HG02970 (cell line): ENCODE results near the gene GCN1.

Experiments used
- ATAC-seq: cut with Tn5 transposase; IDR thresholded peaks from one replicate; pipeline ENCODE4 v1.9.1; 2021; ENCODE audit warnings: mild to moderate bottlenecking, moderate library complexity, moderate number of reproducible peaks; ENCODE audit not compliant: unreplicated experiment, low FRiP score

The GCN1 gene

GRCh38 chr12:120230326-120230973, 35.9 kb upstream of the GCN1 start:
- ATAC-seq, result no peak

DNA sequence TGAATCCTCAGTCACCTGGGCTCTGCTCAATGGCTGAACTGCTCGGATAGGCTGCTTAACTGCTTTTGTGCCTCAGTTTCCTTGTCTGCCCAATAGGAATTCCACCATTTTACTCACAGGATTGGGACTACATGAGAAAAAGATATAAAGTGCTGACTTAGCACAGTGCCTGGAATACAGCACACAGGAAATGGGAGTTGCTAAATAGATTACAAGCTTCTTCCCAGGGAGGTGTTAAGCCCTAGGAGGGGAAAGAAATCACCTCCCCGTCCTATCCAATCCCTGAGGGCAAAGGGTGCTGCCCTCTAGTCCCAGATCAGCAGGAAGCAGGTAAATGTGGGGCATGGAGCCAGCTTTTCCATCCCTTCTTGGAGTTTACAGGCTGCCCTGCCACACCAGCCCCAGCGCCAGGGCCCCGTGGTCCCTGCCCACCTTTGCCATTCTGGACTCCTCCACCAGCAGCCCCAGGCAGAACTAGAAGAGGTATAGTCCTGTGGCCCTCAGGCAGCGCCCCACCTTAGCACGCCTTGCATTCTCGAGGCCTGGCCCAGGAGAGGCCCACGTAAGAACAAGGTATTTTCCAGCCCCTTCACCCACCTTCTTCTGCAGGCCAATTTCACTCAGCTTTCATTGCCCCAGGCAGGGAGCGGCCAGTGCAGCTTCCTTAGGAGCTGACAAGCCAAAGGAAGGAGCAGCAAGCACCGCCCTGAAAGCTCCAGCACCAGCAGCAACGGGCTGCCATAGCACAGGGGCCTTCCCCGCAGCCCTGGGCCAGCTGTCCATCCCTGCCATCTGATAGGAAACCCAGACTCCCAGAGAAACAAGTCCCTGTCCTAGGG, 35.2 kb upstream of the GCN1 start:
- no peak for ATAC-seq

- ATAC-seq, result no peak
Measured at GRCh38 chr12:120229071-120229486, 34.6 kb upstream of the GCN1 start.

DNA sequence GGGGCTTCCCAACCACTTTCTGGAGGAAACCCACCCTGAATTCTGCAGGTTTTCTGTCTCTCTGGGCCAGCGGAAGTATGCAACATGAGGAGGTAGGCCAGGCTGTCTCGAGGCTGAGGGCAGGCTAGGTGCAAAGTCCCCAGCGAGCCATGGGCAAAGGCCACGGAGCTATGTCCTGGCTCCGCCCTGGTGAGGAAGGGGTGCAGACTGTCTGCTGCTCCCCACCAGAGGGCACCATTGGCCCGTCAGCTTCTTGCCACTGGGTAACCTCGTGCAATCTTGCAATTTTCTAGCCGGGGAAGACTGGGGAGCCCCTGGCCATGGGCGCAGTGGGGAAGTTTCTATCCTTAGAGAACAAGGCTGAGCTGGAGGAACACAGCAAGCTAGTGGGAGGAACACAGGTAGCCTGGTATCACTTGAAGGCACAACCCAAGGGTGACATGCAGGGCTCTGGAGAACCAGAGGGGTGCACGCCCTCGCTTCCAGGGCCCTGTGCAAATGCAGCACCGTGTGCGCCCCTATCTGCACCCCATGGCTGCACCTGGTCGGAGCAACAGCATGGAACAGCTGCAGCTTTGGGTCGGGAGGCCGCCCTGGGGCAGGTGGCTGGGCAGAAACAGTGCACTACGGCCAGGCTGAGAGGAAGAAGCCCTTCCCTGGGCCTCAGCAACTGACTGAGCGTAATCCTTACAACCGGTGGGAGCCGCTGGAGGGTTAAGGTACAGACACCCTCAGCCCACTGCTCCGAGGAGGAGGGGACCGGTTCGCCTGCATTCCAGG, 34.0 kb upstream of the GCN1 start:
- ATAC-seq, result peak; percentile 52

- ATAC-seq, result no peak
Measured at GRCh38 chr12:120228041-120228290, 33.5 kb upstream of the GCN1 start.

DNA sequence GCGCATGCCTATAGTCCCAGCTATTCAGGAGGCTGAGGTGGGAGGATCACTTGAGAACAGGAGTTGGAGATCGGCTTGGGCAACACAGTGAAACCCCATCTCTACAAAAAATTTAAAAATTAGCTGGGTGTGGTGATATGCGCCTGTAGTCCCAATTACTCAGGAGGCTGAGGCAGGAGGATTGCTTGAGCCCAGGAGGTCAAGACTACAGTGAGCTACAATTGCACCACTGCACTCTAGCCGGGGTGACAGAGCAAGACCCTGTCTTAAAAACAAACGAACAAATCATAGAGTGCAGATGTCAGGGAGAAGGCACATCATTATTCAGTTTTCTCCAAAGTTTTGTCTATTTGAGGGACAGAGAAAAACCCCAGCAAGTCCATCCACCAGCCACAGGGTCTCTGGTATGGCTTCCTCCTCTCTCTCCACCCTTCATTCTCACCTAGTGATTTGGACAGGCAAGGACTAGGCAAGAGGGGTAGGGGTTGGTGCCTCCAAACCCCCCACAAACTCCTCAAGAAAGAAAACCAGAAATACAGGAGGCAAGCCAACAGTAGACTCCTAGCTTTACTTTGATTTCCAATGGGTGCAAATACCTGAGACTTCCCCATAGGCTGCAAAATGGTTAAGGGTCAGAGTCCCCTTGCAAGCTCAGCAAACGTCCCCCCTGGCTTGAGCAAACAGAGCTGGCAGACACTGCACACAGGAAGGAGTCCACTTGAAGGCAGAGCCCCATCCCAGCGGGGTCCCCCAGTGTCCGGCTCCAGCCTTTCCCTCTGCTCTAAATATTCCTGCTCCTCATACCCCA, 32.9 kb upstream of the GCN1 start:
- no peak for ATAC-seq

DNA sequence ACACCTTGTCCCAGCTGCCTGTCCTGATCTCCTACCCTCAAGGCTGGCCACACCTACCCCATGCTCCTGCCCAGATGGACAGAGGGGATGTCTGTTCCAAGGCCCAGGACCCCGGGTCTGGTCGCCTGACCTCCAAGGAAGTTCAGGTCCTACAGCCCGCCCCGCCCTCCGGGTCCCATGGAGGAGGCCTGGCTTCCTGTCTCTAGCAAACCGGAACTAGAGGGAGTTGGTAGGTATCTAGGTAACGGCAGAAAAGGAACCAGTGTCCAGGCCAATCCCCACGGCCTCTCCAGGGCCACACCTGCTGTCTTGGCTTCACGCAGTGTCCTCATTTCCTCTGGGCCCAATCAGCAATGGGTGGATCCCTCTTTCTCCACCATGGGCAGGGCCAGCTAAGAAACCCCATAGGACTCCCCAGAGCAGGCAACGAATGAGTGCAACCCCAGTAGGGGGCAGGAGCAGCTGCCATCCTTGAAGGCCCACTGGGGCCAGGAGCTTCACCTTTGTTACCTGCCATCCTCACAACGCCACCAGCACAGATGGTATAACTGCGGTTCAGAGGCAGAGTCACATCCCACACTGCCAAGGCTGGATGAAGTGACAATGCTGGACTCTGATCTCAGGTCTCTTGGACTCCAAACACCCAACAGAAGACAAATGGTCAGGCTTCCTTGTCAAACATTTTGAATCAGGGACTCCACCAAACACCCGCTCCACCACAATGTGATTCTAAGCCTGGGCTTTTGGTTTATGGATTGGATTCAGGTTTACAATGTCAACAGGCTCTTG, 31.5 kb upstream of the GCN1 start:
- ATAC-seq, result no peak

DNA sequence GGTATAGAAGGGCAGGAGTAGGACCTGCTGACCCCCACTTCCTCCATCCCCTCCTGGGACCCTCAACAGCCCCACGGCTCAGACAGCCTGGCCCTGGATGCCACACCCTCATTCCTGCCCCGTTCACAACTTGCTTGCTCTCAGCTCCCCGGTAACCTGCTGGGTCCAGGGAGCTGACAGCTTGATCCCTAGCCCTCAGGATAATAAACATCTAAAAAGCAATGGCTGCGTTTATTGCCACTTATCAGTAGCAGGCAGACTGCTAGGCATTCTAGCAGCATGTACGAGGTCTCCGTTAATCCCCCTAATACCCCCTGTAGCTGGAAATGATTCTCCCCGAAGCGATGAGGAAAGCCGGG, 30.7 kb upstream of the GCN1 start:
- ATAC-seq, result no peak

- ATAC-seq, result no peak
Measured at GRCh38 chr12:120224304-120225199, 30.0 kb upstream of the GCN1 start.

DNA sequence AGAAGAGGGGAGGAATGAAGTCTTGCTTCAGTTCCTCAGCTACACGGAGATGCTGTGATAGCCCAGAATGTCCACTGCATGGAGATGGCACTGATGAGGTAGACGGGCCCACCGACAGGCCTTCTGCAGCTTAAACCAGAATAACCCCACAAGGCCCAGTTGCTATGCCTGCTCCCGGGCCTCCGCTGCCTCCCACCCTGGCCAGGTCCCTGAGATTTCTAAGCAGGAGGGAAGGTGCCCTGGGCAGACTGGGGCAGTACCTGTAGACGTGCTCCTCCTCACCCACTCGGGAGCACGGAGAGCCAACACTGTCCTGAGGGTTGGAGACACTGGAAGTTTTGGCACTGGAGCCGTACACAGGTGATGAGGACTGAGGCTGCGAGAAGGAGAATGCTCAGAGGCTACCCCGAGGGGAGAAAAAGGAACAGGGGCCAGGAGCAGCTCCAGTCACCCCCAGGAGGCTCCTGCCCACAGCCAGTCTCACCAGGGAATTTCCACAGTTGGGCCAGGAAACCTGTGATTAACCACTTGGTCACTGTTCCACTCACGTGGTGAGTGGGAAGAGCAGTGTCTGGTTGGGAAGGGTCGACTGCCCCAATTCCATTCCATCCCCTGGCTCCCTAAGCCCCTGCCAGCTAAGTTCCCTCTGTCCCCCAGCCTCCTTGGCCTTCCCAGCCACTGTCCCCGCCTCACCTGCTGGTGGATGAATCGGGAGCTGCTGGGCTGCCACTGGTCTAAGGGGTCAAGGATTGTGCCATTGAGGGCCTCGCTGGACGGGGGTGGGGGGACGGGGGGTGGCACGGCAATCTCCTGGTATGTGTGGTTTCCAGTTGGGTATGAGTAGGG, 29.2 kb upstream of the GCN1 start:
- ATAC-seq, result no peak

DNA sequence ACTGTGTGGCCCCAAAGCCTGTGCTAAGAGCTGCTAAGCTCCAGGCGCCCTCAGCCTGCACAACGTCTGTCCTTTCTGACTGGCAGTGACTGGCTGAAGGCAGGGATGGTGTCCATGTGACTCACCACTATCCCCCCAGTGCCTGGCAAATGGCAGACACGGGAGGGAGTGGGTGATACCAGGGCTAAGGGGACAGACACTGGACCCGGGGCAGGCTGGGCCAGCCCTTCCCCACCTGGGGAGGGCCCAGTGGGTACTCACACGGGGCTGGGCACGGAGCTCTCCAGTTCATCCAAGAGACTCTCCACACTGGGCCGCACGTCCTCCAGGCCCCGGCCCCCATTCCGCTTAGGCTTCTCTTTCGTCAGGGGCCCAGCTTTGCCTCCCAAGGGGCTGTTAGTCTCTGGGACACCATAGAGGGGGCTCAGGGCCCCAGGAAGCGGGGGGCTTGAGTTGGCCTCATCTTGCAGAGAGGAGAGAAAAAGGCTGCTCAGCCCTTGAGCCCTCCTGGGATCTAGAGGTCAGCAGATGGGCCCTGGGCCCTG, 27.8 kb upstream of the GCN1 start:
- no peak for ATAC-seq

GRCh38 chr12:120221576-120221900, 27.0 kb upstream of the GCN1 start:
- no peak for ATAC-seq

DNA sequence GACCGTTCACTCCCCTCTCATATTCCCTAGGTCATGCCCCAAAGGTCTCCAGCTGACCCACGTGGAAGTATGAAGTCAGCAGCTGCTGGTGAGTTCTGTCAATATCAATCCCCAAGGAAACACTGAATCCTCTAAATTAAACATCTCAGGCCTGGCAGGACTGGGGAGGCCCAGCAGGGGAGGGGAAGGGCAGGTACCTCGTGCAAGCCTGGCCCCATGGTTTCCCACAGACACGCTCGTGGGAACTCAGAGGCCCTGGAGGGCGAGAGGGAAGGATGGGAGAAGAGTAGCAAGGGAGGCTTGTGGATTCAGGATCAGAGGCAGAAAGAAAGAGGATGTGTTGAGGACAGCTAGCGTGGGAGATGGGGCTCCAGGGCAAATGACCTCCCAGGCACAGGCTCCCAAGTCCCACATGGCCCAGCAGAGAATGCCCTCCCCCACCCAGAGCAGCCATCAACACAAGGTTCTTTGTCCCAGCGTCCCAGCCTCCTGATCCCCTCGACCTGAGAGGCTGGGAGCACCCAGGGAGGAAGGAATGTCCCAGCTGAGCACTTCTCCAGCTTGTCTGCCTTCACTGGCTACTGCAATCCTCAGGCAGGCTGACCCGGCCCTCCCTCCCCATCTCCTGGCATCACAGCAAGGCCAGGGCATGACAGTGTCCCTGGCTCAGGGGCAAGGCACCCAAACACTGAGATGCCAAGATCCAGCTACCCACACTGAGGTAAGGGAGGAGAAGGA, 26.5 kb upstream of the GCN1 start:
- ATAC-seq, result no peak

GRCh38 chr12:120218680-120219606, 24.4 kb upstream of the GCN1 start:
- ATAC-seq, result no peak

DNA sequence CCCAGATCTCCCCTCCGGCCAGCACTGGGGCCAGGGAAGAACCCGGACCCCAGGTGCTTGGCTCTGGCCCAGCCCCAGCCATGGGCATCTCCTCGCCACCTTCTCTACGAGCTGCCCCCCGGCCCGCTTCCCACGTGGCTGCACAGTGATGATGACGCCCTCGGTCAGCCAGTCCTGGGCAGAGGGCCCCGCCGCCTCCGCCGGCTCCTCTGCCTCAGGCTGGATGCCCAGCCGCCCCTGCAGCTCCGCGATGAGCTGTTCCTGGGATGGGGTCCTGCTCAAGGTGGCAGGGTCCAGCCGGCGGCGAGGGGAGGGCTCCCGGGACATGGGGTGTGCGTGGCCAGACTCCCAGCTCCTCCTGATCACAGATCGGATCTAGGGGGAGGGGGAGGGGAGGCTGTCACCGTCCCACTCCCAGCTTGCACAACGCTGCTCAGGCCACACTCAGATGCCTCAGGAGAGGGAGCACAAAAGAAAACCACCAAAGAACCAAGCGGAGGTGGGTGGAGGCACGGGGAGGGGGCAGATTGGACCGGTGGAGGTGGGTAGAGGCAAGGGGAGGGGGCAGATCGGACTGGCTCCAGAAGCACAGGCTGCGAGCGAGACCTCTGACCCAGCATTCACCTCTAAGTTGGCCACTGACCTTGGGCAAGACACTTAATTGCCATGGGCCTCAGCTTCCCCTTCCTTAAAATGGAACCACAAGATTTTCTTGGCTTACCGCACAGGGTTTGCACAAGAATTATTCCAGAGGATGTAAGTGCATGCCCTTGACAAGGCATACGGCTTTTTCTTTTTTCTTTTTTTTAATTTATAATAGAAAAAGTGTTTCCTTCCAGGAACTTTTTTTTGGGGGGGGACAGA, 22.5 kb upstream of the GCN1 start:
- no peak for ATAC-seq
